Measurements from ENCODE around the gene TBC1D22A.

TBC1D22A gene

GRCh38 chr22:47021371-47022074, 259.1 kb downstream of the TBC1D22A start:
- DNase-seq, result no peak

- DNase-seq, result no peak
Measured at GRCh38 chr22:47022075-47022473, 259.6 kb downstream of the TBC1D22A start.

- no peak for DNase-seq
Measured at GRCh38 chr22:47022475-47022874, 260.0 kb downstream of the TBC1D22A start.

- no peak for DNase-seq
Measured at GRCh38 chr22:47023871-47024270, 261.4 kb downstream of the TBC1D22A start.

GRCh38 chr22:47027766-47028165, 265.3 kb downstream of the TBC1D22A start:
- DNase-seq, result no peak

- no peak for DNase-seq
Measured at GRCh38 chr22:47029244-47030074, 267.0 kb downstream of the TBC1D22A start.

- no peak for DNase-seq
Measured at GRCh38 chr22:47030143-47030661, 267.8 kb downstream of the TBC1D22A start.

GRCh38 chr22:47030881-47031627, 268.6 kb downstream of the TBC1D22A start:
- DNase-seq, result no peak

GRCh38 chr22:47031628-47031915, 269.1 kb downstream of the TBC1D22A start:
- no peak for DNase-seq

GRCh38 chr22:47032091-47032943, 269.9 kb downstream of the TBC1D22A start:
- no peak for DNase-seq

- DNase-seq, result no peak
Measured at GRCh38 chr22:47032956-47033647, 270.7 kb downstream of the TBC1D22A start.

- DNase-seq, result no peak
Measured at GRCh38 chr22:47033648-47034000, 271.2 kb downstream of the TBC1D22A start.

- peak; percentile 55 for DNase-seq
Measured at GRCh38 chr22:47034076-47034808, 271.8 kb downstream of the TBC1D22A start.

GRCh38 chr22:47034905-47035419, 272.5 kb downstream of the TBC1D22A start:
- peak; percentile 97 for DNase-seq

- DNase-seq, result no peak
Measured at GRCh38 chr22:47035425-47035881, 273.0 kb downstream of the TBC1D22A start.

- no peak for DNase-seq
Measured at GRCh38 chr22:47036352-47036751, 273.9 kb downstream of the TBC1D22A start.

- no peak for DNase-seq
Measured at GRCh38 chr22:47036936-47037485, 274.6 kb downstream of the TBC1D22A start.

GRCh38 chr22:47038206-47038835, 275.9 kb downstream of the TBC1D22A start:
- no peak for DNase-seq

- DNase-seq, result no peak
Measured at GRCh38 chr22:47039356-47039755, 276.9 kb downstream of the TBC1D22A start.
